Activated CD8-positive, alpha-beta memory T cell treated with anti-CD3 and anti-CD28 coated beads for 24 hours (primary cell): Measurements from ENCODE around the gene JUND.

ENCODE experiments used
- DNase-seq: peaks from one replicate; pipeline ENCODE4 v3.0.0-alpha.2; 2020

The JUND gene

DNA sequence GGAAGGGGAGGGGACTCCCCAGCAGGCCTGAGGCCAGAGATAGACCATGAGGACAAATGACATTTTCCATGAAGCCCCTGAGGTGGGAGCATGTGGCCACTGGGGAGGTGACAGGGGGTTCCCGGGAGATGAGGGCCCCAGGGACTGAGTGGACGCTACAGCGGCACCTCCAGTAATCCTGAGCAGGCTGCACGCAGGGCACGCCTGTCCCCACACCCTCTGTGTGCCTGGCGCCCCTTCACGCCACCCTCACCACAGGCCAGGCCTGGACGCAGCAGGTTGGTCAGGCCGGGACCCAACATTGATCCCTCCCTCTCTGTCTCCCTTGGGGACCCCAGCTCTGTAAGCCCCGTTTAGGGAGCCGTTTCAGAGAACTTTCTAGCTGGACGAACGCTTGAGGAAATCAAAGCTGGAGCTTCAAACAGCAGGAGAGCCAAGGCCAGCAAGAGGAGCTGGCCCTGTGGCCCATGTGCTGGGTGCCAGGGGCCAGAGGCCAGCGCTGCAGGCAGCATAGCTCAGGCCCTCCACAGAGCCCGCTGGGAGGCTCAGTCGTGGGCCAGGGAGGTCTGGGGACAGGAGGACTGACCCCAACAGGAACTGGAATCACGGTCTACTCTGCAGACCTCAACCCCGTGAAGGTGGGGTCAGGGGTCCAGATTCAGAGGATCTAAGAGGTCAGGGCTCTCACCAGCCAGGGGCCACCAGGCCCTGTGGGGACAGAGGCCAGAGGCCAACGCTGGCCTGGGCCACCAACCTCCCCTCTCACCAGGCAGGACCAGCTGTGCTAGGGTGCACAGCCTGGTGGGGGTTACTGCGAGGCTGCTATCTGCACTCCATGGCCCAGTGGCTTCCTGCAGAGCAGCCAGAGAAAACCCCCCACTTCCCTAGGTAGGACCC is 26.9 kb upstream of the JUND start:
- no peak for DNase-seq

DNA sequence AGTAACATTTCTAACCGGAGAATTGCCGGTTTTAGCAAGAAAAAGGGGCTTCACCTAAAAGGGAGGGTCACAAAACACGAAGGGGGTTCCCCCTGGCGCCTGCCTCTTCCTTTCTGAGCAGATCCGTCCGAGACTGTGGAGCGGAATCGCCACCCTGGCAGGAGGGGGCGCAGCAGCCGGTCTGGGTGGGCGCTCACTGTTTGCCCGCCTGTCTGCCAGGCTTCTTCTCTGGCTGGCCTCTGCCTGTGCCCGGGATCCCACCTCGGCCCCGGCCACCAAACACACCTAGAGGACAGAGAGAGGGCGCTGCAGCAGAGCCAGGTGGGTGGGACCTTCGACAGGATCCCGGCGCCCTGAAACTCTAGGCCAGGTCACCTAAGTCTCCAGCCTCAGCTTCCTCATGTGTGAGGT is 25.9 kb upstream of the JUND start:
- DNase-seq: no peak

DNA sequence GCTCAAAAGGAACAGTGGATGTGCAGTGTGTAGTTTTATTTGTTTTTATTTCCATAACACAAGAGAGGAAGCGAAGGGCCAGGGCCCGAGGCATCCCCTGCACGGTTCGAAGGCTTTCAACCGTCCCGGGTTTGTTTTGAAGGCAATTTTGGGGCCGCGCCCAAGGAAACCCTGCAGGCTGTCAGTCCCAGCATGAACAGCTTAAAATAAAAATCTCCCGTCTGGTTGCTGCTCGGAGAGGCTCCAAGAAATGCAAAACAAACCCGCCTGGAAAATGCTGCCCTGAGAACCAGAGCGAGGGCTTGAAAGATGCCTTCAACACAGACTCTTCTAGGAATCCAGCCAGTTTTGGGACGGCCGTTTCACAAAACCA is 25.5 kb upstream of the JUND start:
- no peak for DNase-seq

DNA sequence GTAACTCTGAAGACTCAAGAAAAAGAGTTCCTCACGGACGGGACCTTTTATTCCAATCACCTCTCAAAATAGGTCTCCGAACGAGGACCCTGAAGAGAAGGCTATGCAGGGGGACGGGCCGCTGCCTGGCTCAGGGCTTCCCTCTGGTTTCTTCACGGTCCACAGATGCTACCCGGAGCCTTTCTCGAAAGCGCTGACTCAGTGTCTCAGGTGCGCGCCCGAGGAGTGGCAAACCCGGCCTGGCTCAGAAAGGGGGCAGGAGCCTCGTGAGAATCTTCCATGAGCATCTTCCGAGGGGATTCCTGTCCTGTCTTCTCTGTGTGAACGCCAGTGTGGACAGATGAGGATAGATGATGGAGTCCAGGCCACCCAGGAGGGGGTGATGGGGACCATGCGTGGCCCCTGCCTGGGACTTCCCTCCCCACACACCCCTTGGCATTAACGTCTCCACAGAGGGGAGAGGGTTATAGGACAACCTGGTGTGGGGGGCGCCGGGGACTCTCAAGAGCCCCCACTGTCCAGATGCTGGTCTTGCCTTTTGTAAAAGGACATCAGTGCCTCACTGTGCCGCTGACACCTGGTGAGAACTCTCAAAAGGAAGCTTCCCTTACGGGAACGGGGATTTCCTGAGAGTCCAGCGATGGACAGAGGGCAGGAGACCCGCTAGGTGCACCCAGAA is 24.9 kb upstream of the JUND start:
- DNase-seq: no peak

DNA sequence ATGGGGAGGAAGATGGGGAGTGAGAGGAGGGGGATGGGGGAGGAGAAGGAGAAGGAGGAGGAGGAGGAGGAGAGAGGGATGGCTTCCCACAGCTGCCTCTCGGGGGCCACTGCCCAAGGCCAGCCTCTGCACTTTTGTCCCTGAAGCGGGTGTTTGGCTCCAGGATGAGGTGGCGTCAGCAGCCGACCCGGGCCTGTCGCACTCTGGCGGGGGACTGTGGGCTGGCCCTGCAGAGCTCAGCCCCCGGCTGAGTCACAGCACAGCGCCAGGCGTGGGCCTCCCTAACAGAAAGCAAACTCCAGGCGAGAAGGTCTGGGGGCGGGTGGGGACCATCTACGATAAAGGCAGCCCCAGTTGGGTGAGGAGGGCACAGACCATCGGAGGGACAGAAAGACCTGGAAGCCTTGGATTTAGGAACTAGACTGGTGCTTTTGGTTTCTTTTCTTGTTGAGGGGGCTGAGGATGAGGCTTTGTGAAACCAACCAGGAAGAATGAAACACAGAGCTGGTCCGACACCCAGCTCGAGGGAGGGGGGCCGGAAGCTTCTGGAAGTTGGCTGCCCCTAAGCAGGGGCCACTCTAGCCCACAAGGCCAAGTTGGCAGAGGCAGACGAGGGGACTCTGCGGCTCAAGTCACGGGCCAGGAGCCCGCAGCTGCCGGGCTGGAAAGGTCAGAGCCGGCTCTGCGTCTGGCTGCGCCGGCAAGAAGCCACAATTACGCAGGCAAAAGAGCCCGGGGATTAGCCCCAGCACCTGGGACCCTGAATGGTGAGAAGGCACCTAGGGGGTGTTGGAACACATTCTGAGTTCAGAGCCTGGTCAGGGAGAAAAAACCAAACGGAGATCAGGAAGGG is 23.3 kb upstream of the JUND start:
- DNase-seq: peak; percentile 92

DNA sequence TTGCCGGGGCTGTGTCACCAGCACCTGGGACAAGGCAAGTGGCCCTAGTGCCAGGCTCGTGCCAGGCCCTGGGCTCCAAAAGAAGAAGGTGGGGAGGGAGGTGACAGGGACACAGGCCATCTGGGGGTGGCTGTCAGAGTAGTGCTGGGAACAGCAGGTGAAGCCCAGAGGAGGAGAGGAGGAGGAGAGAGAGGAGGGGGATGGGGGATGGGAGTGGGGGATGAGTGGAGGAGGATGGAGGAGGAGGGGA is 22.7 kb upstream of the JUND start:
- peak; percentile 80 for DNase-seq

DNA sequence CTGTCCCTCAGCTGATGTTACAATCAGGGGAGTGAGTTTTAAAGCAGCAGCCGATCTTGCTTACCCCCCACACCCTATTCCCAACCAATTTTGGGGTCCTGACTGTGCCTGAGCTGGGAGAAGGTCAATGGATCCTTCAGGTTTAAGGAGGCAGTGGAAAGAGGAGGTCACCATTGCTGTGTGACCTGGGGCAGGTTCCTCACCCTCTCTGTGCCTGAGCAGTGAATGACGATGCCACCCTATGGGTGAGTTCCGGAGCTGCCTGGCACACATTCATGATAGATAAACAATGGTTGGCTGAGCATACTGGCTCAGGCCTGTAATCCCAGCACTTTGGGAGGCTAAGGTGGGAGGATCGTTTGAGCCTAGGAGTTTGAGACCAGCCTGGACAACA is 20.3 kb upstream of the JUND start:
- DNase-seq: no peak

DNA sequence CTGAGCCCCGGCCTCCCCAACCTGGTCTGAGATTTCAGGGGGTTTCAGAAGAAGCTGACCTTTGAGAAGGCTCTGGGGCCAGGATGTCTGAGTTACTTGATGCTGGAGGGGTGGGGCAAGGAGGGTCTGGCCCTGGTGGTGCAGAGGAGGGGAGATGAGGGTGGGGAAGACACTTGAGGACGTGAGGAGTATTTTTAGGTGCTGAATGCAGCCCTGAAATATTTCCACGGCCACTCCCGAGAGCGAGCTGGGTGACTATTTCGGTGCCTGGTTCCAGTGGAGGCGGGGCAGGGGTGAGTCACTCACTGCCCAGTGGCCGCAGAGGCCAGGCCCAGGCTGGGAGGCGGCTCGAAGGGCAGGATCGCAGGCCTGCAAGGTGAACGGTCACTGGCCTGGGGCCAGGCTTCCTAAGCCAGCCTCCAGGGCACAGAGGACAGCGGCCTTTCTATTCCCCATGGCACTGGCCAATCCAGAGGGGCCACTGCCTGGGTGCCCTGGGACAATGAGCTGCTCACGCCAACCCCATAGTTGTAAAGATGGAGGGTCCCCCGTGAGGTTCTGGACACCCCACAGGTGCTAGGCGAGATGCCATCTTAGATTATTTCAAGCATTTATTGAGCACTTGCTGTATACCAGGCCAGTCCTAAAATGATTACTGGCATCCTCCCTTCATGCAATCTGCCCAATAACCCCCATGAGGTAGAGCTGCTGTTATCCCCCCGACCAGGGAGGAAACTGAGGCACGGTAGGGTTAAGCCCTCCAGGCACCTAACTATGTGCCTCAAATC is 19.7 kb upstream of the JUND start:
- no peak for DNase-seq

DNA sequence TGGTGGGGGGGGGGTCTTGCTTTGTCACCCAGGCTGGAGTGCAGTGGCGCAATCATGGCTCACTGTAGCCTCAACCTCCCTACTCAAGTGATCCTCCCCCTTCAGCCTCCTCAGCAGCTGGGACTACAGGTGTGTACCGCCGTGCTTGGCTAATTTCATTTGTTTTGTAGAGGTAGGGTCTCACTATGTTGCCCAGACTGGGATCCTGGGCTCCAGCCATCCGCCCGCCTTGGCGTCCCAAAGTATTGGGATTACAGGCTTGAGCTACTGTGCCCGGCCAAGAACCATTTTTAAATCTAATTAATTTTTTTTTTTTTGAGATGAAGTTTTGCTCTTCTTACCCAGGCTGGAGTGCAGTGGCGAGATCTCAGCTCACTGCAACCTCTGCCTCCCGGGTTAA is 18.2 kb upstream of the JUND start:
- DNase-seq: no peak

DNA sequence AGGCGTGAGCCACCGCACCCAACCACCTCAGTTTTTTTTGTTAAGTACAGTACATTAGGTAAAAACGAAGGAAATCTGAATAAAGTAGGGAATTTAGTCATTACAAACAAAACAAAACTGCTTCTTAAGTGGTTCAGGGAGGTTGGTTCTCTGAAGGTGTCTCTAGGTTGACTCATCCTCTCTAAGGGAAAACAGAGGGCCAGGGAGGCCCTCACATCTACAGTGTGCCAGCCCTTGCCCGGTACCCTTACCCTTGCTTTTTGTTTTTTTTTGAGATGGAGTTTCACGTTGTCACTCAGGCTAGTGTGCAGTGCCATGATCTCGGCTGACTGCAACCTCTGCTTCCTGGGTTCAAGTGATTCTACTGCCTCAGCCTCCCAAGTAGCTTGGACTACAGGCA is 17.2 kb upstream of the JUND start:
- DNase-seq: no peak

DNA sequence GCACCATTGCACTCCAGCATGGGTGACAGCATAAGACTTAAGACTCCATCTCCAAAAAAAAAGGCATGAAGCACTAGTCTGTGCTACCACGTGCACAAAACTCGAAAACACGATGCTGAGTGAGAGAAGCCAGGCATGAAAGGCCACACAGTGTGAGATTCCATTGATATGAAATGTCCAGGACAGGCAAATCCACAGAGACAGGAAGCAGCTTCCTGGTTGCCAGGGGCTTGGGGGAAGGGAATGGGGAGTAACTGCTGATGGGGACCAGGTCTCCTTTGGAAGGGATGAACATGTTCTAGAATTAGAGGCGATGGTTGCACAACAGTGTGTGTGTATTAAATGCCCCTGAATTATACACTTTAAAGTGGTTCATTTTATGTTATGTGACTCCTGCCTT is 15.9 kb upstream of the JUND start:
- no peak for DNase-seq

DNA sequence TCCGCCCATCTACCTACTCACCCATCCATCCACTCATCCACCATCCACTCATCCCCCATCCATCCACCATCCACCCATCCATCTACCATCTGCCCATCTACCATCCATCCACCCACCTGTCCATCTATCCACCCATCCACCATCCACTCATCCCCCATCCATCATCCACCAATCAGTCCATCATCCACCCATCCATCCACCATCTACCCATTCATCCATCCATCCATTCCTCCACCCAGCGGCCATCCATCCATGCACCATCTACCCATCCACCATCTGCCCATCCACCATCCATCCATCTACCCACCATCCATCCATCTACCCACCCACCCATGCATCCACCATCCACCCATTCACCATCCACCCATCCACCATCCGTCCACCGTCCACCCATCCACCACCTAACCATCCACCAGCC is 13.6 kb upstream of the JUND start:
- DNase-seq: no peak

DNA sequence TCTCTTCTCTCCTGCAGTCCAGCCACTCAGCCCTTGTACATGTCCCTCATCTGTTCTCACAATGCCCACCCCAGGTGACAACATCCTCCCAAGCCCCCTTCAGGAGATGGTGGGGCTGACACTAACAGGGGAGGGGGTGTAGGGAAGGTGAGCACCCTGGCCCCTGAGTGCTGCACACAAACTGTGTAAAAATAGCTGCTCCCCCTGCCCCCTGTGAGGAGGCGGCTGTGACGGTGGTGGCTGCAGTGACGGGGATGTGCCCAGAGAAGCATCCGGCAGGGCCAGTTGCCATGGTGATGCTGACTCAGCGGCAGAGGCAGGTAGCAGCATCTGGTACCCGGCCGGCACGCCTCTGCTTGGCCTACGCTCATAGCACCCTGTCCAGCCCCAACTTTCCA is 13.0 kb upstream of the JUND start:
- DNase-seq: peak; percentile 91

DNA sequence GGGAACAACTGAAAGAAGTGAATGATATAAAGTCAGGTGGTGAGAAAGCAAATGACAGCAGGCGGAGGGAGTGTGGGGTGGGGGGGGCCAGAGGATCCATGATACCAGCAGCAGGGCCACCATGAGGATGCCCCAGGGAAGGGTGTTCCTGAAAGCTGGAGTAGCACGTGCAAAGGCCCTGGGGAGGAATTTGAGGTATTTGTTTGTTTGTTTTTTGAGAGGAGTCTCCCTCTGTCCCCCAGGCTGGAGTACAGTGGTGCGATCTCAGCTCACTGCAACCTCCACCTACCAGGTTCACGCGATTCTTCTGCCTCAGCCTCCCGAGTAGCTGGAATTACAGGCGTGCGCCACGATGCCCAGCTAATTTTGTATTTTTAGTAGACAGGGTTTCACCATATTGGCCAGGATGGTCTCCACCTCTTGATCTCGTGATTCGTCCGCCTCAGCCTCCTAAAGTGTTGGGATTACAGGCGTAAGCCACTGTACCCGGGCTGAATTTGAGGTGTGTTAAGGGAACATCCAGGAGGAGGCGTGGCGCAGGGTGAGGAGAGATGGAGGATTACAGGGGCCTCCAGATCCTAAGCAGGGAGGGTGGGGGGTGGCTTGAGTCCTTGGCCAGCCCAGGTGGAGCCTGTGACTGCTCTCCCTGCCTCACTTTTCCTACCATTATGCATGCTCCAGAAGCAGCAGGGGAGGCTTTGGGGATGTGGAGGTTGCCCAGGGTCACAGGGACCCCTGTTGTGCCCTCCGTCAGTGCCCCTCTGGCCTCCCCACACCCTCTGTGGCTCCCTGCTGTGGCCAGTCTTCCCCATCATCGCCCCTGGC is 12.4 kb upstream of the JUND start:
- DNase-seq: no peak

DNA sequence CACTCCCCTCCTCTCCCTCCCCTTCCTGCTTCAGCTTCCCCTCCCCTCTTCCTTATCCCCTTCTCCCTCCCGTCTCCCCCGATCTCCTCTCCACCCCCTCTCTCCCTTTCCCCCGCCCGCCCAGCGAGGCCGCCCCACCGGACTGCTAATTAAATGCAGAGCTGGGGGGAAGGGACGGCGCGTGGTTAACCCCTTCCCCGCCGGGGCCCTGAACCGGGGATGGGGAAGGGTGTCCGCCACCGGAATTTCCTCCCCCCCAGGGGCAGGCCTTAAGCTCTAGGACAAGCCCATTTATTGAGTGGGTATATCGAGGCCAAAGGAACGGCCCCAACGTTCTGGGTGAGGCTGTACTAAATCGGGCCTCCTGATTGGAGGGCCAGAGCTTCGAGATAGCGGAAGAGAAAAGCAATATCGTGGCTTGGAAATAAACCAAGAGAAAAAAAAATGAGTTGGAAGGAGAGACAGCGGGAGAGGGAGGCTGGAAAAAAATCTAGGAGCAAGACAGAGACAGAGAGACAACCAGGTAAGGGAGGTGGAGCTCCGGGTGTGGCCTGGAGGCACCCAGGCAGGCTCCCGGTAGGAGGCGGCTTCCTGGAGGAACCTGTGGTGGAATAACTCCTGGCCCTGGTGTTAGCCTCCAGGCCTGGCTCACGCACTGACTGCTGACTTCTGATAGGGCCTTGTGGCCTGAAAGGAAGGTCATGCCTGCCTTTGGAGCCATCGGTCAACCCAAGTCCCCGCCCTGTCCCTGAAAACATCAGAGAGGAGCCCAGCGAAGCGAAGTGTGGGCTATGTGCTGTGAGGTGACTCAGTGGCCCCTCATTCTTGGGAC is 11.6 kb upstream of the JUND start:
- DNase-seq: peak; percentile 83

DNA sequence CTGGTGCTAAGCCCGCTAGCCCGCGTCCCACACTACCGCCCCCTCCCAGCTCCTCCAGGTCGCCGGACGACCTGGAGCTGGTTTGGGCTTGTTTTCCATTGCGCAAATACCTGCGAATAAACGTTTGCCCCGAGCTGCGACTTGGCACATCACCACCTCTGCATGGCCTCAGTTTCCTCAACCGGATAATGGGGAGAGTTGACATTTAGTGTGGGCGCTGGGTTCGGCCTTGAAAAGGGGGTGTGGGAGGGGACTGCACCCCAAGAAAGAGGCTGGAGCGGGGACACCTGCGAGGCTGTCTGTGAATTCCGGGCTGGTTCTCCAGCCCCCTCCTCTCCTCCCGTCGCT is 11.0 kb upstream of the JUND start:
- DNase-seq: peak; percentile 78

DNA sequence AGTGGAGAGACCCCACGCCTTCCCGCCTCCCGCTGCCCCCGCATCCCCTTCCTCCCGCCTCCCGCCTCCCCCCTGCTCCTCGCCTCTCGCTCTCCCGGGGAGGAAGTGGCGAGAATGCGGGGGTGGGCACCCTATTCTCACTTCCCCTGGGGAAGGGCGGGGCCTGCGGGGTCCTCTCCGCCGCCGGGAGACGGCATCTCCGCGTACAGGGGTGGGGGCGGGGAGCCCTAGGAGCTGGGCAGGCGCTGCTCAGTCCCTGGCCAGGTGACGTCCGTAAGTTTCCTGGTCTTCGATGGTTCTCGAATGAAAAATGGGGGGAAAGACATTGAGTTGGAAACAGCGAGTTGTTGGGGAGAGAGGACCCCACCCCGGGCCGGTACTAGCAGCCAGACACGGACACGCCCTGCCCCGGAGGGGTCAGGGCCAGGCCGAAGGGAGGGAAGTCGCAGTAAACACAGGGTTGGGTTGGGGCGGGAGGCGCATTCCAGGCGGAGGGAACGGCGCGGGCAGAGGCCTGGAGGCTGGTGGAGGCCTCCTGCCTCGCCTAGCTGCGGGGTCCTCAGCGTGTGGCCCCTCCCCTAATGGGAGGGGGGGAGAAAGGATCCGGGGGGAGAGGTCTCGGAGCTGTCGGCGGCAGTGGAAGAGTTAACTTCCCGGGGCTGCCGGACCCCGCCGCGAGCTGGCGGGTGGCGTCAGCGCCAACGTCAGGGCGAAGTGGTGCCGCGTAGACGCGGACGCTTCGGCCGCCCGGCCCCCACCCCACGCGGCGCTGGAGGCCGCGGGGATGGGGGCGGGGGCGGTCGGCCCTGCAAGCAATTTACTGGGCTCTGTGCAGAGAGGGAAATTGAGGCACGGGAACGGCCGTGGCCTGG is 10.4 kb upstream of the JUND start:
- DNase-seq: peak; percentile 94

DNA sequence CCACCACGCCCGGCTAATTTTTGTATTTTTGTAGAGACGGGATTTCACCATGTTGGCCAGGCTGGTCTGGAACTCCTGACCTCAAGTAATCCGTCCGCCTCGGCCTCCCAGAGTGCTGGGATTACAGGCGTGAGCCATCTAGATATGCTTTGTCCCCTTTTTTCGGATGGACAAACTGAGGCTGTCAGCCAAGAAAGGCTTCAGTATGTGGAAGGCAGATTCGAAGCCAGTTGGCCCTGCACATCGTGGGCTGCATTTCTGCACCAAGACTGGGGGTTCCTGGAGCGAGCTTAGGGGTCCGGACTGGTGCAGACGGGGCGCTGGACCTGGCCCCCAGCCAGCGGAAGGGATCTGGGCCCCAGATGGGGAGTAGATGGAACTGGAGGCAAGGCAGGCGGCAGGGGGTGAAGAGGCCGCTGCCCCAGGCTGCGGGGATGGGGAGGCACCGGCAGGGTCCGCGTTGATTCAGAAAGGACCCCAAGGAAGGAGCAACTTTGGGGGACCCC is 9.7 kb upstream of the JUND start:
- DNase-seq: no peak

DNA sequence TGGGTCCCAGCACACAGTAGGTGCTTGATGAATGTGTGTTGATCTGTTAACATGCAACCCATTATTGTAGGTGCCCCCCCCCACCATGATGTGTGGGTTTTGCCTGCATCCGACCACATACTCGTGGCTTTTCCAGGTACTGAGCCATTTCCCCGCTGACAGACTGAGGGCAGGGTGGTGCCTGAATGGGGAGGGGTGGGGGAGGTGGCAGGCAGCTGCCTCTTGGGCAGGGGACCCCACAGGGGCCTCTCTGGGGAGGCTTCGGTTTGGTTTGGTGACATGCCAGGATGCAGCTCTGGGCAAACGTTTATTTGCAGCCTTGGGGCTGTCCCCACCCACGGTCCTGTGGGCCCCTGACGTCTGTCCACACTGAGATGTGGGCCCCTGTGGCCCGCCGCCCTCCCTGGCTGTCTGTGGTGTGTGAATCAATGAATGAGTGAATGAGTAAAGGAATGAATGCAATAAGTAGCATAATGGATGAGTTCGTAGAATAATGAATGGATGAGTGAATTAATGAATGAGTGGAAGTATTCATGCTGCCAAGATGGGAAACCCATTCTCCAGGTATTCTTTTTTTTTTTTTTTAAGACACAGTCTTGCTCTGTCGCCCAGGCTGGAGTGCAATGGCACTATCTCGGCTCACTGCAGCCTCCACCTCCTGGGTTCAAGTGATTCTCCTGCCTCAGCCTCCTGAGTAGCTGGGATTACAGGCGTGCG is 9.0 kb upstream of the JUND start:
- peak; percentile 93 for DNase-seq
